MM.1S (cell line): ENCODE results near the gene ATP6V1F.

ENCODE experiments used
- DNase-seq: peaks from one replicate; pipeline ENCODE4 v3.0.0-alpha.2; 2015
- H2AFZ ChIP-seq: fragments of 300-600 bp; sonication (generic); 2 replicates; pipeline ENCODE4 v1.6.0; 2016; ENCODE audit warnings: antibody characterized with exemption, low read length
- H3F3A ChIP-seq: fragments of 300-600 bp; sonication (generic); 2 replicates; pipeline ENCODE4 v1.6.1; 2016; ENCODE audit warnings: mild to moderate bottlenecking, antibody characterized with exemption, low read length, moderate library complexity, mixed read lengths; ENCODE audit not compliant: insufficient read depth
- H3K27ac ChIP-seq: fragments of 300-600 bp; sonication (generic); 2 replicates; pipeline ENCODE4 v1.5.1; 2016; ENCODE audit warnings: mild to moderate bottlenecking, low read length
- H3K27me3 ChIP-seq: fragments of 300-600 bp; sonication (generic); replicated peaks from 2 replicates; pipeline ENCODE4 v1.6.0; 2016; ENCODE audit warnings: low read length; ENCODE audit not compliant: insufficient read depth
- H3K36me3 ChIP-seq: fragments of 300-600 bp; sonication (generic); replicated peaks from 2 replicates; pipeline ENCODE4 v1.6.1; 2016; ENCODE audit warnings: mild to moderate bottlenecking, low read length, mixed read lengths; ENCODE audit not compliant: insufficient read depth
- H3K4me1 ChIP-seq: fragments of 300-600 bp; sonication (generic); 2 replicates; pipeline ENCODE4 v1.6.1; 2016; ENCODE audit warnings: low read length, mixed read lengths
- H3K4me2 ChIP-seq: fragments of 300-600 bp; sonication (generic); 2 replicates; pipeline ENCODE4 v1.6.0; 2016; ENCODE audit warnings: low read depth, low read length
- H3K4me3 ChIP-seq: fragments of 300-600 bp; sonication (generic); 2 replicates; pipeline ENCODE4 v1.5.1; 2016; ENCODE audit warnings: low read length, mixed read lengths
- H3K79me2 ChIP-seq: fragments of 300-600 bp; sonication (generic); 2 replicates; pipeline ENCODE4 v1.6.1; 2016; ENCODE audit warnings: mixed run types, low read length, mixed read lengths
- H3K9ac ChIP-seq: fragments of 300-600 bp; sonication (generic); 2 replicates; pipeline ENCODE4 v1.6.1; 2016; ENCODE audit warnings: low read length, mixed read lengths
- H3K9me2 ChIP-seq: fragments of 300-600 bp; sonication (generic); replicated peaks from 2 replicates; pipeline ENCODE4 v1.6.1; 2016; ENCODE audit warnings: mild to moderate bottlenecking, low read length, mixed read lengths; ENCODE audit not compliant: insufficient read depth
- H3K9me3 ChIP-seq: fragments of 300-600 bp; sonication (generic); replicated peaks from 2 replicates; pipeline ENCODE4 v1.6.1; 2016; ENCODE audit warnings: mild to moderate bottlenecking, low read length, mixed read lengths; ENCODE audit not compliant: insufficient read depth
- H4K20me1 ChIP-seq: fragments of 300-600 bp; sonication (generic); 2 replicates; pipeline ENCODE4 v1.6.1; 2016; ENCODE audit warnings: mild to moderate bottlenecking, low read length, moderate library complexity, mixed read lengths; ENCODE audit not compliant: insufficient read depth
- CTCF ChIP-seq: fragments of 300-600 bp; sonication (generic); IDR thresholded peaks from 2 replicates; pipeline ENCODE4 v1.5.1; 2016; ENCODE audit warnings: antibody characterized with exemption, low read length, mixed read lengths
- EZH2 ChIP-seq: fragments of 300-600 bp; sonication (generic); optimal IDR thresholded peaks from 2 replicates; pipeline ENCODE3; 2017; ENCODE audit warnings: low read depth, mild to moderate bottlenecking, antibody characterized with exemption, low read length, mixed read lengths
- EZH2phosphoT487 ChIP-seq: fragments of 300-600 bp; sonication (generic); IDR thresholded peaks from 2 replicates; pipeline ENCODE4 v1.6.1; 2018; ENCODE audit warnings: antibody characterized with exemption, low read length

Gene ATP6V1F

DNA sequence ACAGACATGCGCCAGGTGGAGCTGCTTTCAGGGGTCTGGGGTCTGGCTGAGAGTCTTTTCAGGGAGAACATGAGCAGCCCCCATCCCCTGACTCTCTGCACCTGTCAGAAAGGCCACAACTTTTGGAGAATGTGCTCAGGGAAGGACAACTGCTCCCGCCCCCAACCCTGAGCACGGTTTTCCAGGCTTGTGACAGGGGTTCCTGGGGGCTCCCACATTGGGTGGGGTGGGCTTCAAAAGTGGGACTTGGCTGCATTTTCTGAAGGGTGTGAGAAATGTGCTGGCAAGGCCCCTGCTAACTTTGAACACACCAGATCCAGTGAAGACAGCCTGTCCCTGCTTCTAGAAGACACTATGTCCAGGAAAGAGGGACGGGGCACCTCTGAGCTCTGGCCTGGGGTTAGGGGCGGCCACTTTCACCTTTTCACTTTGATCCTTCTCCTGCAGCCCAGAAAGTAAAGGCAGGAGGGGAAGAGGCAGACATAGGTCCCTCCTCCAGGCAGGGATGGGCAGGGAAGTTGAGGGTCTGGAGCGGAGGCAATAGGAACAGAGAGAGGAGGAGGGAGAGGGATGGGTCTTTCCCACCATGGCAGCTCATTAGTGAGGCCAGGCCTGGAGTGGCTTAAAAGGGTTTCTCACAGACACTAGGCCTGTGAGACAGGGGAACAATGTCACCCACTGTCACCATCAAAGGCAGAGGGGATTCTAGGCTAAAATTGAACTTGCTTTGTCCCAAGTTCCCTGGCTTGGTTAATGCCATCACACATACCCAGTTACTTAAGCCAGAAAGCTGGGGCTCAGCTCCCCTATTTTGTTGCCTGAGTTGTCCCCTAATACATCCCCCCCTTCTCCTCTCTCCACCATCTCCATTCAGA is 46.3 kb downstream of the ATP6V1F start:
- Histone ChIP-seq H3K27me3 (peaks cover 22% of the 10 kb centered on the region; the same call in 1 of the 2 replicates), H3K4me2 (no peak overlapping the region), H3K79me2 (no peaks in the 10 kb centered on the region), H3K9me3 (no peaks in the 10 kb centered on the region), H3K36me3 (no peaks in the 10 kb centered on the region), H2AFZ (no peak overlapping the region), H3F3A (no peaks in the 10 kb centered on the region), H3K4me3 (no peak overlapping the region), H3K4me1 (0 out of 2 replicates have a peak, but pooled peaks cover 5% of the 10 kb centered on the region), H3K27ac (no peak overlapping the region), H4K20me1 (no peaks in the 10 kb centered on the region), H3K9ac (no peak overlapping the region), H3K9me2 (no peaks in the 10 kb centered on the region)
- no peak for TF ChIP-seq EZH2phosphoT487
- no peak for TF ChIP-seq CTCF
- no peak for TF ChIP-seq EZH2
- no peak for DNase-seq

DNA sequence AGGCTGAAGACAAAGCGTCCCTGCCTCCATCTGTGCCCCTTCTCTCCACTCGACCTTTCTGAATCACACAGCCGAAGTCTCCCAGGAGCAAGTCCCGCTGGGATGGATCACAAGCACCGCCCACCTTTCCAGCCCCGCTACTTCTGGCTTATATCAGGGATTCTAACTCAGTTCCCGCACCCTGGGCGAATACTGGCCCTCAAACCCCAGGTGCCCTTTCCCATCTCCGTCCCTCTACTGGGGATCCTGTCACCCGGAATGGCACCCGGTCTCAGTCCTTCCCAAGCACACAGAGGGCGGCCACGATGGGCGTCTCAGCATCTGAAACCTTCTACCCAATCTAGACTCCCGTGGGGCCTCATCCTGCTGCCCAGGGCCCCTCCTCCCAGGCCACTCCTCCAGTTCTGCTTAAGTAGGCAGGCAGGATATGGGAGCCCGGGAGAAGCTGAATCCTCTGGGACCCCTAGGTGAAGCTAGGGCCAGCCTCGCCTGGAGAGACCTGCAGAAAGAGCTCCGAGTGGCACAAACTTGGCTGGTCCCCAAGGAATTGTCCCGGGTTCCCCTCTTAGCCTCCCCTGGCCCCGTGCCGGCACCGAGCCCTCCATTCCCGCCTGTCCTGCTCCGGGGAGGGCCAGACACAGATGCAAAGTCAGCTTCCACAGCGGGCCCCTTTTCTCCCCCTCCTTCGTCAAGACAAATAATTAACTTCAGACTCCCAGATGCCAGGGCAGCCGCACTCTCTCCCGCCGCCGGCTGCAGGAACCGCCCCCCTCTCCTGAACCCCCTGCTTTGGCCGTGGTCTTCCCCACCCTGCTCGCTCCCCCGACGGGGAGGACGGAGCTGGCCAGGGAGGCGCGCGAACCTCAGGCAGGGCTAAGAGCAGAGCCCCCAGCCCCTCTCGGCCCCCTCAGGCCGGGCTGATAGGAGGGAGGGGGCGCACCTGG is 47.2 kb downstream of the ATP6V1F start:
- Histone ChIP-seq H3K4me1 (no peaks in the 10 kb centered on the region), H2AFZ (no peak overlapping the region; the same call in 1 of the 2 replicates), H3K9ac (no peak overlapping the region), H4K20me1 (no peaks in the 10 kb centered on the region), H3K36me3 (no peaks in the 10 kb centered on the region), H3F3A (no peaks in the 10 kb centered on the region), H3K9me3 (no peaks in the 10 kb centered on the region), H3K79me2 (no peaks in the 10 kb centered on the region), H3K4me3 (no peak overlapping the region), H3K27me3 (peaks cover 30% of the 10 kb centered on the region), H3K4me2 (no peak overlapping the region), H3K9me2 (no peaks in the 10 kb centered on the region), H3K27ac (no peak overlapping the region)
- DNase-seq = no peak
- TF ChIP-seq EZH2phosphoT487 (no peak), EZH2 (no peak), CTCF (no peak)

- Histone ChIP-seq H3K4me1 (no peaks in the 10 kb centered on the region), H3F3A (no peaks in the 10 kb centered on the region), H3K4me3 (no peak within 1 kb of the TSS), H2AFZ (no peak within 1 kb of the TSS; the same call in 1 of the 2 replicates), H3K27me3 (peaks cover 30% of the 10 kb centered on the region), H3K9me2 (no peaks in the 10 kb centered on the region), H3K27ac (no peak within 1 kb of the TSS), H4K20me1 (no peaks in the 10 kb centered on the region), H3K9ac (no peak within 1 kb of the TSS), H3K9me3 (no peaks in the 10 kb centered on the region), H3K4me2 (no peak within 1 kb of the TSS), H3K79me2 (no peaks in the 10 kb centered on the region), H3K36me3 (no peaks in the 10 kb centered on the region)
- TF ChIP-seq CTCF = no peak
- no peak for TF ChIP-seq EZH2
- no peak for TF ChIP-seq EZH2phosphoT487
- DNase-seq = no peak
Observed at GRCh38 chr7:128910569-128910945, 47.9 kb downstream of the ATP6V1F start, which contains the start of gene KCP. Gene KCP (minus strand): TSS chr7:128910709. CDS start chr7:128910676, 33 bp downstream.
